Measurements from ENCODE around the gene ARHGEF4.
"Not testable (repeated sequence)": the region's sequence is repeated elsewhere in the genome, so short reads cannot be mapped to it uniquely, and the experiment has no call there.

The ARHGEF4 gene

DNA sequence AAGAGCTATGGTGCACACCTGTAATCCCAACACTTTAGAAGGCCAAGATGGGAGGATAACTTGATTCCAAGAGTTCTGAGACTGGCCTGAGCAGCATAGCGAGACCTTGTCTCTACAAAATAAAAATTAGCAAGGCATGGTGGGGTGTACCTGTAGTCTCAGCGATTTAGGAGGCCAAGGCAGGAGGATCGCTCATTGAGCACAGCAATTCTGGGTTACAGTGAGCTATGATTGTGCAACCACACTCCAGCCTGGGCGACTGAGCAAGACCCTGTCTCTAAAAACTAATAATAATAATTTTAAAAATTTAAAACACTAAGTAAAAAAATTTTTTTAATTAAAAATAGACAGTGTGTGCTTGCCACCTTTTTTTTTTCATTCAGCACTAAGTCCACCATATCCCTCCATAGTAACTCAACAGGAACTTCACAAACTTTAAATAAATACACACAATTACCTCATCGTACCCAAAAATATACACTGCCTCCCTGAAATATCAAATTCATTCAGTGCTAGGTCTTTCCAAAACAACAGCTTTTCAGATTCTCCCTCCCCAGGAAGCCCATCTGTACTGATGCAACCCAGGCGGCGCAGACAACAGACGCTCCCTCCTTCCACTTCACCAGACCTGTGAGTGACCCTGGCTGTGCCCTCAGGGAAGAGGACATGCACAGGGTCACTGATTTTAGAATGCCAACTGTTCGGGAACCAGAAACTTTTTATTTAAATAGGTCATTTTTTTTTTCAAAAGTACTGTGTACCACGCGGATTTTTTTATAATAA lies 227.0 kb downstream of the ARHGEF4 start:
- no peak overlapping the region for H3K4me3 ChIP-seq (ENCODE audit: control insufficient read depth, low read depth, low read length)
- TF ChIP-seq, protein P1, sequence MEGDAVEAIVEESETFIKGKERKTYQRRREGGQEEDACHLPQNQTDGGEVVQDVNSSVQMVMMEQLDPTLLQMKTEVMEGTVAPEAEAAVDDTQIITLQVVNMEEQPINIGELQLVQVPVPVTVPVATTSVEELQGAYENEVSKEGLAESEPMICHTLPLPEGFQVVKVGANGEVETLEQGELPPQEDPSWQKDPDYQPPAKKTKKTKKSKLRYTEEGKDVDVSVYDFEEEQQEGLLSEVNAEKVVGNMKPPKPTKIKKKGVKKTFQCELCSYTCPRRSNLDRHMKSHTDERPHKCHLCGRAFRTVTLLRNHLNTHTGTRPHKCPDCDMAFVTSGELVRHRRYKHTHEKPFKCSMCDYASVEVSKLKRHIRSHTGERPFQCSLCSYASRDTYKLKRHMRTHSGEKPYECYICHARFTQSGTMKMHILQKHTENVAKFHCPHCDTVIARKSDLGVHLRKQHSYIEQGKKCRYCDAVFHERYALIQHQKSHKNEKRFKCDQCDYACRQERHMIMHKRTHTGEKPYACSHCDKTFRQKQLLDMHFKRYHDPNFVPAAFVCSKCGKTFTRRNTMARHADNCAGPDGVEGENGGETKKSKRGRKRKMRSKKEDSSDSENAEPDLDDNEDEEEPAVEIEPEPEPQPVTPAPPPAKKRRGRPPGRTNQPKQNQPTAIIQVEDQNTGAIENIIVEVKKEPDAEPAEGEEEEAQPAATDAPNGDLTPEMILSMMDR (conservative IDR thresholded peaks at IDR 0.05; ENCODE audit: control insufficient read depth, insufficient read depth, low read depth, low read length), result no peak
- no peak for DNase-seq (ENCODE audit: low read depth)

DNA sequence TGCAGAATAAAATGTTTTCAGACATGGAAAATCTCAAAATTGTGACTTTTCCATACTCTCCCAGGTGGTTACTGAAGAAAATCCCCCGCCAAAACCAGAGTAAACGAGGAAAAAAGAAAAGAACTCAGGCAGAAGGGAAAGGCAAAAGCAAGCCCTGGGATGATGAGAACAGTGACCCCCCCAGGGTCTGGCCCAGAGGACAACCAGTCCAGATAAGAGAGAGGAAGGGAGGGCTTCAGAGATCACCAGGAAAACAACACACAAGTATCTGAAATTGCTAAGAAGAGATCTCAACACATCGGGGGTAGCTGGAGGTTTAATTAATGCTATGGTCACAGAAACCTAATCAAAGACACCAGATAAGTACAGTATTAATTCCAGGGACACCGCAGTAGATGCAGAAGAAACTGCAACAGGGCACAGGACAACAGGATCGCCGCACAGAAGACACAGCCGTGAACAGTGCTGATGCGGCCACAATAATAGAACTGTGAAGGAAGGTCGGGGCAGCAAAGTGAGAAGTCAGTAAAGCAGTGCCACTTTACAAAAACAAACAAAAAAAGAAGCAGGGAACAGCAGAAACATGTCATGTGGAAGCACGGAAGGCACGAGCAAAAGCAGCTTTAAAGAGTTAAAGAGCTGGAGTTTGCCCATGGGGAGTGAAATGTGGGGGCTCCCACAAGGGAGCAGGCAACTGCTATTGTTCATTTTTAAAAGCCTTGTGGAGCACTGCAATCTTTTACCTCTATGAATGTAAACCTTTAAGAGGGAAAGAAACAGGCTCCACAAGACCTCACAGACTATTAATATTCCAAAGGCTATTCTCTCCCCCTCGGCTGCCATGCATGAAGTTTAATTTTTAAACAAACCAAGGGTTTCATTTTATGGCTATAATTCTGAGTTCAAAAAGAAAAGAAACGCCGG lies 228.1 kb downstream of the ARHGEF4 start:
- H3K4me3 ChIP-seq (ENCODE audit: control insufficient read depth, low read depth, low read length), result no peak overlapping the region
- TF ChIP-seq, protein P1 (conservative IDR thresholded peaks at IDR 0.05; ENCODE audit: control insufficient read depth, insufficient read depth, low read depth, low read length), result no peak
- no peak for DNase-seq (ENCODE audit: low read depth)

DNA sequence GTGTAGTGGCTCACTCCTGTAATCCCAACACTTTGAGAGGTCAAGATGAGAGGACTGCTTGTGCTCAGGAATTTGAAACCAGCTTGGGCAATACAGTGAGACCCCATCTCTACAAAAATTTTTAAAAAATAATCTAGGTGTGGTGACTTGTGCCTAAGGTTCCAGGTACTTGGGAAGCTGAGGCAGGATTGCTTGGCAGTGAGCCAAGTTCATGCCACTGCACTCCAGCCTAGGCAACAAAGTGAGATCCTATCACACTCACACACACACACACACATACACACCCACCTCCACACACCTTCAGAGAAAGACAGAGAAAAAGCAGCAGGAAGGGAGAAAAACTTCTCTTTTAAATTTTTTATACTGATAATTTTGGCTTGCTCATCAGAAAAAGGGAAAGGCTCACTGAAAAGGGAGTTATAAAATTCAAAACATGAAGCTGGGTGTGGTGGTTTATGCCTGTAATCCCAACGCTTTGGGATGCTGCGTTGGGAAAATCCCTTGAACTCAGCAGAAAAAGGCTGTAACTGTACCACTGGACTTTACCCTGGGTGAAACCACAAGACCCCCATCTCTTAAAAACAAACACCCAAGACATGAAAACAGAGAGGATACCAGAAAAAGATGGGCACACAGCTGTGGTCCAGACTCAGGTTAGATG lies 230.9 kb downstream of the ARHGEF4 start:
- TF ChIP-seq, protein P1 (conservative IDR thresholded peaks at IDR 0.05; ENCODE audit: control insufficient read depth, insufficient read depth, low read depth, low read length), result no peak
- no peak for DNase-seq (ENCODE audit: low read depth)
- H3K4me3 ChIP-seq (ENCODE audit: control insufficient read depth, low read depth, low read length), result no peak overlapping the region

DNA sequence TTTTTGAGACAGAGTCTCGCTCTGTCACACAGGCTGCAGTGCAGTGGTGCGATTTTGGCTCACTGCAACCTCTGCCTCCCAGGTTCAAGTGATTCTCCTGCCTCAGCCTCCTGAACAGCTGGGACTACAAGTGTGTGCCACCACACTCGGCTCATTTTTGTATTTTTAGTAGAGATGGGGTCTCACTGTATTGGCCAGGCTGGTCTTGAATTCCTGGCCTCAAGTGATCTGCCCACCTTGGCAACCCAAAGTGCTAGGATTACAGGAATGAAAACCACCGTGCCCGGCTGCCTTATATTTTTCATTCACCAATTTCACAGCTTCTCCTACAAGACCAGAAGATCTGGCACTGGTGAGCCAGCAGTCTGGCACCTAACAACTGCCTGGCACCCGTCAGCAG lies 231.5 kb downstream of the ARHGEF4 start:
- H3K4me3 ChIP-seq (ENCODE audit: control insufficient read depth, low read depth, low read length); DNase-seq (ENCODE audit: low read depth): not testable (repeated sequence)

DNA sequence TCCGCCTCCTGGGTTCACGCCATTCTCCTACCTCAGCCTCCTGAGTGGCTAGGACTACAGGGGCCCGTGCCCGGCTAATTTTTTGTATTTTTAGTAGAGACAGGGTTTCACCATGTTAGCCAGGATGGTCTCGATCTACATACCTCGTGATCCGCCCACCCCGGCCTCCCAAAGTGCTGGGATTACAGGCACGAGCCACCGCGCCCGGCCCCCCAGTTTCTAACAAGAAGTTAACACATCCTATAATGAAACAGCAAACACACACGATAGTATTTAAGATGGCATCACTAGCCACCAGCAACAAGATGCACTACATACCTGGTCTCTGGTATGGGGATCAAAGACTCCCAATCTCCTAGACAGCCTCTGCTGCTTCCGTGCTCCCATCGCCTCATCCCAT lies 238.9 kb downstream of the ARHGEF4 start:
- H3K4me3 ChIP-seq (ENCODE audit: control insufficient read depth, low read depth, low read length); DNase-seq (ENCODE audit: low read depth): not testable (repeated sequence)

DNA sequence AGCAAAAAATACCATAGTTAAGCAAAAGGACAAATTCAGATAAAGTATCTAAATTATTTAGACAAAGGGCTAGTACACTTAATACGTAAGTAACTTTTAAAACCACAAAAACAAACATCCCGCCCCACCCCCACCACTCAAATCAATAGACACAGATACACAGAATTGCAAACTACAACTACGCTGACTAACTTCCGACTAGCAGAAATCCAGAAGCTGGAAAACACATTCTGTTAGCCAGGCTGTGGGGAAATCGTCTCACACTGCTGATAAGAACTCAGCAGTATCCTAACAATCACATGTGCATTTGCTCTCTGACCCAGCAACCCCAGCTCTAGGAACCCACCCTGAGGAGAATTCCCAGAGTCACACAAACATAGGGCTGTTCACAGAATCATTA lies 240.0 kb downstream of the ARHGEF4 start:
- H3K4me3 ChIP-seq (ENCODE audit: control insufficient read depth, low read depth, low read length), result no peak overlapping the region
- TF ChIP-seq, protein P1 (conservative IDR thresholded peaks at IDR 0.05; ENCODE audit: control insufficient read depth, insufficient read depth, low read depth, low read length), result no peak
- DNase-seq (ENCODE audit: low read depth), result peak; percentile 53

DNA sequence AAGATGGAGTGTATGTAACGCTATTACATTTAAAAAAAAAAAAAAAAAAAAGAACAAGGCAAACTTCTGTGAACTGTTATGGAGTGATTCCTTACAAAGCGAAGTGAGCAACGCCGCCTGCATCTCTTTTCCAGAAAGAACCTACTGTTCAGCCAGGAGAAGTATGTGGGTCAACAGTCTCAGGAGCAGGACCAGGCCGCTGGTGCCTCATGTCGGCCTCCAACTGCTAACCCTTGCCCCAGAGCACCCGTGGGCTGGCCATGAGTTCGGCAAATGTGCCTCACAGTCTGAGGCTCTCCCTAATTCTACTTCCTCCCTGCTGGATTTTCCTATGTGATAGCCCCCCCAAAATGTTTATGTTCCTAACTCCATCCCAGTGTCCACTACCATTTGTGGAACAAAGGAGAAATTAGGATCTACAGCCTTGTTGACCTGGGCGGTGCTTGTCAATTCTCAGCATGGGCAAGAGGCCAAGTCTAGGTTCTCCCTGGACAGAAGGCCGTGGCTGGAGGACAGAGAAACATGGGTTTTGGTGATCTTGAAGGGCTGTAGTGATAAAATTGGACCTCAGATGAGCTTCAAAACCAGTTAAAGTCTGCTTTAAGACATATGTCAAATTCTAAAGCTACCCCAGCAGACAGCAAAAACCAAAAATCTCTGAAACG lies 240.6 kb downstream of the ARHGEF4 start:
- TF ChIP-seq, protein P1 (conservative IDR thresholded peaks at IDR 0.05; ENCODE audit: control insufficient read depth, insufficient read depth, low read depth, low read length), result no peak
- H3K4me3 ChIP-seq (ENCODE audit: control insufficient read depth, low read depth, low read length), result no peak overlapping the region
- DNase-seq (ENCODE audit: low read depth), result peak; percentile 40

Data from fibroblast of mammary gland (primary cell).